PC-9 (cell line): ENCODE results near the gene PMS1. TPM values are rescaled to one million over a fixed set of nuclear protein-coding genes. Genes with fewer than 3 reads are reported as not detected.

Experiments
- BruUV-seq: library from RNA; stranded (reverse); fragments of 400-500 nt; replicated peaks from 2 replicates; lab custom pipeline; 2021; lab: Mats Ljungman, UMichigan
- CTCF ChIA-PET: fragments of 300-600 bp; sonication (Branson Sonifier 250); formaldehyde crosslinking; loops from one replicate; lab custom pipeline; 2022; ENCODE audit warnings: antibody characterized with exemption; lab: Charles Lee
- POLR2A ChIA-PET: fragments of 300-600 bp; sonication (Branson Sonifier 250); formaldehyde crosslinking; loops from one replicate; lab custom pipeline; 2022; ENCODE audit warnings: antibody characterized with exemption; ENCODE audit not compliant: unreplicated experiment; lab: Charles Lee
- DNase-seq, 2 experiments: peaks; one replicate each; pipeline versions ENCODE4 v3.0.0 to v3.0.0-alpha.2; 2015 to 2022; ENCODE audit warnings: mixed read lengths in 1 of 2
- H2AFZ ChIP-seq: fragments of 200-600 bp; sonication (generic); 2 replicates; pipeline ENCODE4 v1.8.1; 2017; ENCODE audit warnings: antibody characterized with exemption
- H3F3A ChIP-seq: fragments of 200-600 bp; sonication (generic); 2 replicates; pipeline ENCODE4 v1.8.1; 2017; ENCODE audit warnings: antibody characterized with exemption, mild to moderate bottlenecking, low read depth; ENCODE audit not compliant: insufficient read depth
- H3K27ac ChIP-seq: fragments of 200-600 bp; sonication (generic); 2 replicates; pipeline ENCODE4 v1.6.1; 2016; ENCODE audit warnings: mixed run types
- H3K27me3 ChIP-seq: fragments of 200-600 bp; sonication (generic); 2 replicates; pipeline ENCODE4 v1.6.1; 2016; ENCODE audit warnings: low read depth, mixed run types; ENCODE audit not compliant: insufficient read depth
- H3K36me3 ChIP-seq: fragments of 200-600 bp; sonication (generic); 2 replicates; pipeline ENCODE4 v1.6.1; 2016; ENCODE audit warnings: low read depth, mixed run types
- H3K4me1 ChIP-seq: fragments of 200-600 bp; sonication (generic); replicated peaks from 2 replicates; pipeline ENCODE4 v1.6.1; 2016; ENCODE audit warnings: mixed run types; ENCODE audit not compliant: insufficient read depth
- H3K4me2 ChIP-seq: fragments of 200-600 bp; sonication (generic); 2 replicates; pipeline ENCODE4 v1.6.1; 2017; ENCODE audit warnings: mixed run types
- H3K4me3 ChIP-seq: fragments of 200-600 bp; sonication (generic); 2 replicates; pipeline ENCODE4 v1.6.1; 2016; ENCODE audit warnings: mixed run types
- H3K79me2 ChIP-seq: fragments of 200-600 bp; sonication (generic); 2 replicates; pipeline ENCODE4 v1.6.1; 2017; ENCODE audit warnings: low read depth, mixed run types
- H3K9me2 ChIP-seq: fragments of 200-600 bp; sonication (generic); 2 replicates; pipeline ENCODE4 v1.8.1; 2017; ENCODE audit warnings: mild to moderate bottlenecking; ENCODE audit not compliant: insufficient read depth
- H3K9me3 ChIP-seq: fragments of 200-600 bp; sonication (generic); 2 replicates; pipeline ENCODE4 v1.8.1; 2016; ENCODE audit warnings: low read depth; ENCODE audit not compliant: insufficient read depth
- H4K20me1 ChIP-seq: fragments of 200-600 bp; sonication (generic); 2 replicates; pipeline ENCODE4 v1.8.1; 2017; ENCODE audit not compliant: insufficient read depth
- CTCF ChIP-seq: fragments of 200-600 bp; sonication (generic); conservative IDR thresholded peaks from 2 replicates; pipeline ENCODE4 v1.6.1; 2017; ENCODE audit warnings: mixed run types, antibody characterized with exemption, mild to moderate bottlenecking, moderate library complexity
- EZH2 ChIP-seq: fragments of 200-600 bp; sonication (generic); IDR thresholded peaks from 2 replicates; pipeline ENCODE4 v1.8.0; 2017; ENCODE audit warnings: antibody characterized with exemption, low read depth
- intact Hi-C: fragments of 100-400 bp; cut with micrococcal nuclease; formaldehyde crosslinking; loops from one replicate; pipeline ENCODE4 v1.10.0; 2022; ENCODE audit not compliant: unreplicated experiment
- total RNA-seq: library from RNA; stranded (reverse); gene quantifications from 2 replicates; pipeline ENCODE4 v1.2.3, GENCODE V29; 2021

PMS1 gene
- total RNA-seq, 1 experiment from 2014 or later, result 18.6 TPM

- Histone ChIP-seq H2AFZ (no peak overlapping the region), H3K79me2 (peaks cover 42% of the 10 kb centered on the region), H3K4me1 (peaks cover 11% of the 10 kb centered on the region), H3K4me2 (peak overlapping the region; percentile 78), H3K9me3 (no peaks in the 10 kb centered on the region), H3K36me3 (no peaks in the 10 kb centered on the region), H3F3A (peaks cover 8% of the 10 kb centered on the region; the same call in 1 of the 2 replicates), H3K27ac (no peak overlapping the region), H3K9me2 (no peaks in the 10 kb centered on the region), H4K20me1 (no peaks in the 10 kb centered on the region), H3K27me3 (no peaks in the 10 kb centered on the region), H3K4me3 (peak overlapping the region; percentile 84; the same call in 1 of the 2 replicates)
- BruUV-seq, result no TSS peak
- ChIA-PET CTCF (no interaction called here), POLR2A (no interaction called here)
- intact Hi-C loops, result no loop called here
- no peak for DNase-seq
- TF ChIP-seq EZH2 (no peak), CTCF (no peak)
These were observed 2.0 kb upstream of the PMS1 start for GRCh38 chr2:189782221-189782671.

DNA sequence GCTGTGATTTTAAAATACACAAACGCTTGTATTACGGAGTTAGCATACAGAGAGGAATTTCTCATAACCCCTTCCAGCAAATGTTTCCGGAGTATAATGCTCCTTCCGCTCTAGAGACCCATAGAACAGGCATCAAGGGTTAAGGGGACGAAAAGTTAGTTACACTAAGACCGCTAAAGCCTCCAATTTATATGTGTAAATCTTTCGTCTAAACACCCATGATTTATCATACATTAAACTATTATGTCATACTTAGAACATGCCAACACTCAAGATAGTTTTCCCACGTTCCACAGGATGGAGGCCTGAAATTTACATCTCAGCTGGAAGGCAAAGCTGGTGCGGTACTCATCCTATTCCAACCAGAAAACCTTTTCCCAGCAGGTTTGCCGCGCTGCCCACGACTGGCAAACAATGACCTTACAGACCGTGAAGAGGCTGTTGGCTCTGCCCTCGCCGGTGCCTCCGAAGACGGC lies 761 bp upstream of the PMS1 start:
- TF ChIP-seq EZH2, result no peak
- no peak for TF ChIP-seq CTCF
- Histone ChIP-seq H3K27ac (peak overlapping the region; percentile 53), H3K36me3 (no peaks in the 10 kb centered on the region), H2AFZ (peak overlapping the region; percentile 98), H3K4me1 (peaks cover 11% of the 10 kb centered on the region), H4K20me1 (no peaks in the 10 kb centered on the region), H3K4me2 (peak overlapping the region; percentile 78), H3K9me3 (no peaks in the 10 kb centered on the region), H3K27me3 (no peaks in the 10 kb centered on the region), H3K79me2 (peaks cover 42% of the 10 kb centered on the region), H3K9me2 (no peaks in the 10 kb centered on the region), H3K4me3 (peak overlapping the region; percentile 84), H3F3A (peaks cover 8% of the 10 kb centered on the region; the same call in 1 of the 2 replicates)
- intact Hi-C loops, result no loop called here
- DNase-seq, result no peak
- no TSS peak for BruUV-seq
- POLR2A ChIA-PET, result interaction anchor here (0.6 kb wide), 3 partner anchors 31 to 1098 kb away, joined by 3 to 4 read pairs (median 4); partner anchors contain the start of gene ANKAR
- CTCF ChIA-PET, result no interaction called here

GRCh38 chr2:189791338-189792042 lies 7.2 kb downstream of the PMS1 start:
- Histone ChIP-seq H3K9me3 (no peaks in the 10 kb centered on the region), H3K27me3 (no peaks in the 10 kb centered on the region), H3K4me2 (no peak overlapping the region), H3K9me2 (no peaks in the 10 kb centered on the region), H3K4me3 (no peak overlapping the region), H2AFZ (no peak overlapping the region), H3K79me2 (peaks cover 1% of the 10 kb centered on the region; the same call in 1 of the 2 replicates), H4K20me1 (no peaks in the 10 kb centered on the region), H3F3A (no peaks in the 10 kb centered on the region), H3K27ac (no peak overlapping the region), H3K36me3 (peaks cover 3% of the 10 kb centered on the region; the same call in 1 of the 2 replicates), H3K4me1 (no peaks in the 10 kb centered on the region)
- BruUV-seq, result no TSS peak
- intact Hi-C loops, result no loop called here
- CTCF ChIA-PET, result no interaction called here
- DNase-seq, result no peak
- TF ChIP-seq EZH2, result no peak
- no peak for TF ChIP-seq CTCF
- POLR2A ChIA-PET, result no interaction called here
